DLD1 (cell line): ENCODE results near the gene STRADA.

Experiments used
- in situ Hi-C: cut with HindIII; loops from 2 replicates; pipeline ENCODE4 v1.10.0; 2017; ENCODE audit warnings: low sequenced_read_pairs

The STRADA gene

DNA sequence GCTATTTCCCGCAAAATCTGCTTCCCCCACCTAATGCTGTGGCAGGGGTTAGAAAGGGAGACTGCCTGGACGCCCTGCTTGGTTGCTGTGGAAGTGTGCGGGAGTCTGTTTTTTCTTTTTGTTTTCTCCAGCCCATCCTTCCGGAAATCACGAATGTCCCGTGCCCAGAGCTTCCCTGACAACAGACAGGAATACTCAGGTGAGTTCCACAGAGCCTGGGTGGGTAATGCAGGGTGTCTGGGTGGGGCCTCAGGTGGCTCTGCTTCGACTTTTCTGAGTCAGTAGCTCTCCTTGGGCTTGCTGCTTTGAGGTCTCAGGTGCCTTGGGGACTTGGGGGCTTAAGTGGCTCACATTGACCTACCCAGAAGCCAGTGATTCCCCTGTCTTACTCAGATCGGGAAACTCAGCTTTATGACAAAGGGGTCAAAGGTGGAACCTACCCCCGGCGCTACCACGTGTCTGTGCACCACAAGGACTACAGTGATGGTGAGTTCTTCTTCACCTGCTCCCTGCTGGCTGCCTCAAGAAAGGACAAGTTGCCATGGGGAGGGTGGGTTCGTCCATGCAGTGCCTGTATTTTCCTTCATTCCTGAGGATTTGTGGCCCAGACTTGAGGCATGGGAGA is 53.1 kb downstream of the STRADA start:
- in situ Hi-C loops: no loop called here

DNA sequence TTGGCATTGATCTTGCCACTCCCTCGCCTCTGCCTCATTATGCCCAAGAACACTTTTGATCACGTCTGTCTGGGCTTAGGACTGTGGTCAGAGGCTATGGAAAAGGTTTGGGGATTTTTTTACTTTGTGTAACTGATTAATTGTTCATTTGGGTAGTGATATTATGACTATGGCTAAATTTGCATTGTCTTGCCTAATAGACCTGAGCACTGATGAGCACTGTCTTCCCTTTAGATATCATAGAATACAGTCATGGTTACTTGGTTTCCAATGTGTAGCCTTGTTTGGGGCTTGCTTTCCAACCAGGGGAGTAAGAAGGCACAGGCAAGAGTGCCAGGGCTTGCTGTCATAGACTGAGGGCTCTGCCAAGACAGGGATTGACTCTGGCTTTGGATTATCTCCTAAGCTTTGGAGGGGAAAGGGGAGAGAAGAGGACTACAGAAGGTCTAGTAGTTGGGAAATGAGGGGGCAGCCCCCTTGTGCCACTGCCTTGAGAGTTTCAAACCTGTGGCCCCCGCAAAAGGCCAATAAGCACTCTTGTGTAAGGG is 55.4 kb downstream of the STRADA start:
- in situ Hi-C loops: no loop called here

DNA sequence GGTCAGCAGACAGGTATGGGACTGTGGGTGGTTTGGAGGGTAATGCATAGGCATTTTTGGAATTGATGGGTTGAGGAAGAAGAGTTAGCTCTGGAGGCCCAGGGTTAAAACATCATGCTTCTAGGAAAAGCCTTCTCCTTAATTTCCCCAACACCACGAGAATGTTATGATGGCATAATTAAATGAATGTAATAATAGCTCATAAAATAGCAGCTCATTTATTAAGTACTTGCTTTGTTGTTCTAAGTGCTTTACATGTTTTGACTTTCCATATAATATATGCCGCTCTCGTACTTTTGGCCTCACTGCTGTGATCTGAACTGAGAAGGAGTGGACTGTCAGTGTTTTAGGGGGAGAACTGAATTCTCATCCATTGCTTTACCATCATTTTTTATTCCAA is 56.0 kb downstream of the STRADA start:
- in situ Hi-C loops: no loop called here

DNA sequence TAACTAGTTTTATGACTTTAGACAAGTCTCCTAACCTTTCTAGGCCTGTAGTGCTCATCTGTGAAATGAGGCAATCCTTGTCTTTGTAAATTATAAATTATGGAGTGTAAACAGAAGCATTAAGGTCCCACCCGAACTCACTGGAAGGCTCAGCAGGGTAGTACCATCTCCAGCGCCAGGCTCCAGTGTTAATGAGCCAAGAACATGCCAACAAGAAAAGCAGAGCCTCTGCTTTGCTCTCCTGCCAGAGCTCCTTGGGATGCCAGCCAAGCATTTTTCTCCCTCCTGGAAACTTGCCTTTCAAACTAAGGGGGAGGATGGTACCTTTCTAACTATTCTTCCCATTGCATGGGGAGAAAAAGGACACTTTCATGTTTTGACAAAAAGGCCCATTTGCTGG is 56.6 kb downstream of the STRADA start:
- in situ Hi-C loops: no loop called here

DNA sequence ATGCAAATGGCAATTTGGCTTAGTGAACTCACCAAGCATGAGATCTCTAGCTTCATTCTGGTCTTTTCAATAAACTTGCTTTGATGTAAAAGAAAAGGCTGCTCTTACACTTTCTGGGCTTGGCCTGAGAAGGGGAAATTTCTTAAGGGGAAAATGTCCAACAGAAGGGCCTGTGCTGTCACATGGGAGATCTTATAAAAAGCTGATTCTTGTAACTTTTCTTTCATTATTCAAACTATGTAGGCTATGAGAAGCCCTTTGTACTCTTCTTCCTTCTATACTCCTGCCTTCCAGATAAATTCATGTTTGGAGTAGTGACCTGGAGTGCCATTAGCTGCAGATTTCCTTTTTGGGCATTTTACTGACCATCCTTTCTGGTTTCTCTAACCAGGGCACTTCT is 58.6 kb downstream of the STRADA start:
- in situ Hi-C loops: no loop called here

DNA sequence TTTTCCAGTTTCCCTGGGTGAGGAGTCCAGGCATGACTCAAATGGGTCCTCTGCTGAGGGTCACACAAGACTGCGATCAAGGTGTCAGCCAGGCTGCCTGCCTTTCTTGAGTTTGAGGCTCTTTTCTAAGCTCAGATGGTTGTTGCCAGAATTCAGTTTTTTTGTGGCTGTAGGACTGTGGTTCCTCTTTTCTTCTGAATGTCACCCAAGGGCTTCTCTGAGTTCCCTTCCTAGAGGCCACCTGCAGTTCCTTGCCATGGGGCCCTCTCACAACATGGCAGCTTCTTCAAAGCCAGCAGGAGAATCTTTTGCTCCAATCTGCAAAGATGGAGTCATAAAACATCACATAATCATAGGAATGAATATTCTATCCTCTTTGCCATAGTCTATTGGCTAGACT is 59.2 kb downstream of the STRADA start:
- in situ Hi-C loops: no loop called here

DNA sequence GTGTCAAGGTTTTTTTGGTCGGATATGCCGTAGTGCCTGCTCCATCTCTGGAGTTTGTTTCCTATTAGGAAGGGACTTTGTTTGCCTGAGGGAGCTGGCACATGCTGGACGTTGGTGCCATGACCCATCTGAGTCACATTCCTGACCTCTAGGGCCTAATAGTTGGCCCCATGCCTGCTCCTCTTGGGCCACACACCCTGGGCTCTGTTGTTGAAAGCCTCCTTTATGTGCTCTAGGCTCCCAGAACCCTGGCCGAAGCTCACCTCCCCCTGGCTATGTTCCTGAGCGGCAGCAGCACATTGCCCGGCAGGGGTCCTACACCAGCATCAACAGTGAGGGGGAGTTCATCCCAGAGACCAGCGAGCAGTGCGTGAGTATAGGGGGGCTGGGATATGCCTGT is 60.1 kb downstream of the STRADA start:
- in situ Hi-C loops: no loop called here

DNA sequence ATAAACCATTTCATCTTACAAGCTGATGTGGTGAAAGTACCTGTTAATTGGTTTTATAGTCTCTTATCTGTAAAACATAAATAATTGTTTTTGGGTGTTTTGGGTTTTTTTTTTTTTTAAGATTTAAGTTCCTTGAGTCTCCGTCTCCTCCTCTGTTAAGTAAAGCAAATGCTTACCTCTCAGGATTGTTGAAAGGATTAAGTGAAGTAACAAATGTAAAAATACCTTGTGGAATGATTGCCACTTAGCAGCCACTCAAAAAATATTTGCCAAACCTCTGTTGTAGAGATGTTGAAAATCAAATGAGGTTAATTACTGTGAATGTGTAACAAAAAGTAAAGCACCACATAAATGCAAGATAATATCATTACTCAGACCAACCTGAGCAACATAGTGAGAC is 60.9 kb downstream of the STRADA start:
- in situ Hi-C loops: no loop called here

DNA sequence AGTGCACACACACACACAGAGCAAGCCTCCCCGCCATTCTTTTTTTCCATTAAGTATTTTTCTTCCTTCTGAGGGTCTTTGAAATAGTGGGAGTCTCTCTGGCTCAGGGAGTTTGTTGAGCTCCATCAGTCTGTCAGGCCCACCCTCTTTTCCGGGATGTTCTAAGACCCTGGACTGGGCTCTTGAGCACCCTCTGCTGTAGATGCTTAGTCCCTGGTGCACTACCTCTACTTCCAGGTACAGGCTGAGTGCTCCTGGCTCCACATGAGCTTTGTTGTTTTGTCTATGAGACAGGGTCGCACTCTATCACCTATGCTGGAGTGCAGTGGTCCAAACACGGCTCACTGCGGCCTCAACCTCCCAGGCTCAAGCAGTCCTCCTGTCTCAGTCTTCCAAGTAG is 62.4 kb downstream of the STRADA start:
- in situ Hi-C loops: no loop called here

DNA sequence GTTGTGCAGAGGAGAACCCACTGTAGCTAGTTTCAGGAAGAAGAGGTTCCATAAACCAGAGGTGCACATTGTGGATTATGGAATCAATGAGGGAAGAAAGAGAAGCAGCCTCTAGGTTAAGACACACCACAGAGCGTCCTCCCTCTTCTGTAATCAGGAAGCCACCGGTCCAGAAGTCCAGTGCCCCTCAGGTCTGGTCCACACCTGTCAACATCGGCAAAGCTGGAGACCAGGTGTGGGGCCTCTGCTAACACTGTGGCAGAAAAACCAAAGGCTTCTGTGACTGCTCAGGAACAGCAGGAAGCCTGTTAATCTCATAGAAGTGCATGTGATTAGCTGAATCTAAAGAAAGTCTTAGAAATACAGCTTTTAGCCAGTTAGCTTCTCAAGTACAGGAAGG is 65.0 kb downstream of the STRADA start:
- in situ Hi-C loops: no loop called here

DNA sequence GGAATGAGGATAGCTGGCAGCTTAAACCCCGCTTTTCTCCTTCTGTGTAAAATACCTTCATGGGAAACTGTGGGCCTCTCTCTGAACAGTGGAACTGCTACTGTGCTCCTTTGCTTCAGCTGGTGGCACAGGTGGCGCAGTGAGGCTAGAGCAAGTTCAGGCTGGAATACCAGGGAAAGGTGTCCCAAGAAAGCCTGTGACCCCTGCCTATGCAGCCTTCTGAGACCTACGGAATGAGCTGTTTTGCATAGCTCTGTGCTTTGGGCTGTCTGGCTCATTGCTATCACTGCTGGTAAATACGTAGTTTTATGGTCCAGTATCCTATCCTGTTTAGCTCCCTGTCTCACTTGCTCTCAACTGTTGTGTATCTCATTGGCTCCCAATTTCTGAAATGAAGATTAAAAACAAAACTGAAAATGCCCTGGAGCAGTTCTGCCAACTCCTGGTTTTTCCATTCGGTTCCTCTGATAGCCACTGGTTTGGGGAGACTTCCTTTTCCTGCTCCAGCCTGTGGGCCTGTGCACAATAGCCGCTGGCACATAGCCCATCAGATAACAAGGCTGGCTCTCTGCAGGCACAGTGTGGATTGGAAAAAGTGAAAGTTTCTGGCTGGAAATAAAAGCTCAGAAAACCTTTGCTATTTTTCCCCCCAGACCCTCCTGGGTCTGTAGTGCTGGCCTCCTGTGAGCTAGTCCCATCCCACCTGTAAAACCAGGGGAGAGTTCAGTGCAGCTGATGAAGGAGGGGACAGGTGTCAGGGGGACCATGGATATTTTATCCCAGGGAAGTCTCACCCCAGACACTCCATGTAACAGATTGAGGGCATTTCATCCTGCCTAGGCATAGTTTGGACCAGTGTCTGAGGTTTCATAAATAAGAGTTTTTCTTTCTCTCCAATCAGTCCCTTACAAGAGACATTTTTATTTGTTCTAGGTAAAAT is 65.7 kb downstream of the STRADA start:
- in situ Hi-C loops: no loop called here

DNA sequence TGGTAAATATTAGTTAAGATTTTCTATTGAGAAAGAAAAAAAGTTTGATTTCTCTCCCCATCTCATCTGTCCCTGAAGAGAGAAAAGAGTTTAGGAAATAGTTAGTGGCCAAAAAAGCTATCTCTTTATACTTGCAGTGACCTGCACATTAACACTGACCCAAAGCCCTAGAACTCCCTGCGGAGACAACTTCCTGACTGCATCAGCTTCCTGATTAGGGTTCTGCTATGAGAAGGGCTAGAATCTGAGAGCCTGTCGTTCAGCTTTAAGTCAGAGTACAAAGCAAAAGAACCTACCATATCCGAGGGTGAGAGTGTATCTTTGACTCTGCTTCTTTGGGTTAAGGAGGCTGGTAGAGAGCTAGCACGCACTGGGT is 66.4 kb downstream of the STRADA start:
- in situ Hi-C loops: no loop called here

DNA sequence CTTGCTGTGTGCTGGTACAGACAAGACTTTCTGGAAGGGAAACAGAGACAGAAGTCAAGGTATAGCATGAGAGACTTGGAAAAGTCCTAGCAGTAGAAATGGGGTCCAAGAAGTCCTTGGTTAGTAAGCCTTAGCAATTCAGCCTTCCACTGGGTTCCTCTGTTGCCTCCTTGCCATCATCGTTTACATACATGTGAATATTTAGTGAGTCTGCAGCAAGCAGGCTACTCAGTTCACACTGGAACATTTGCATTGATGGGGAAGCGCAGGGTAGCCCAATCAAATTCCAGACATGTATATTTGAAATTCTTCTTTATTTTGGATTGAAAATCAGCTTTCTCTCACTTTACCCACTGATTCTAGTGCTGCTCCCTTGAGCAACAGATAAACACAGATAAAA is 68.7 kb downstream of the STRADA start:
- in situ Hi-C loops: no loop called here

DNA sequence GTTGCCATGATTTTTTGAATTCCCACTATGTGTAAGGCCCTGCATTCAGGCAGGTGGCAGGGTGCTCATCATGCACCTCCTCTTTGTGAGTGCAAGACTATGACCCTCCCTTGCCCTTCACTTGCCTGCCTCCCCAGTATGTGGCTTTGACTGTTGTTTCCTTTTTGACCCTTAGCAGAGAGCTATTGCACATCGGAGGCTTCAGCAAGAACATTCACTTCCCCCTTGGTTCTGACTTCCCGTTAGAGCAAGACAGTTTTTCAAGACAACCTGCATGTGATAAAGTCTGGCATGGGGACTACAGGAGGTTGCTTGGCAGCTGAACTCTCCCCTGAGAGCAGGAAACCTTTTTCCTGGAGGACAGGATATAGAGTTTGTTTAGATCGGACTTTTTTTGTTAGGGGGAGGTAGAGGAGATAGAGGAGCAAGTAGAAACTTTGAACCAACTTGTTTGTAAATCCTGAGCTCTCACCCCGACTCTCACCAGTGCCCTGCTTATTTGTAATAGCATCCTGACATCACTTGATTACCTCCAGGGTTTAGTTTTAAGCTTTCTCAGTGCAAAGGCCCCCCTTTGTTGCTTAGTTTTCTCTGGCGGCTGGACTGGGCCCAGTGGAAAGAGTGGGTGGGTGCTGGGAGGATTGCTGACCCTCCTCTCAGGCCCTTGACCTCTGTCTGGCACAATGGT is 75.9 kb downstream of the STRADA start:
- in situ Hi-C loops: no loop called here

DNA sequence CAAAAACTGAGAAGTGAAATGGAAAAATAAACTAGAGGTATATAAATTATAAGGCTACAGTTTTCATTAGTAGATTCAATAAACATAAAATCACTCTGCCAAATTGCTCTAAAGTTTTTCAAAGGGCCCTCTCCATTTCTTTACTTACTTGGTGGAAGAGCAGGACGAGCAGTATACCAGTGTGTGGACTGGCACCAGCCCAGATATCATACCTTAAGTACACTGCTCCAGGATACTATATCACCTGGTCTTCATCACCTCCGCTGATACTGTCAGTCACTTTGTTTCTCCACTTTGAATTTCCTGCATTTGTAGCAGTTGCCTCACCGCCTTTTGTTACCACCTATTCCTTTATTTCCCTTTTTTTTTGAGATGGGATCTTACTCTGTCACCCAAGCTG is 81.7 kb downstream of the STRADA start:
- in situ Hi-C loops: no loop called here

DNA sequence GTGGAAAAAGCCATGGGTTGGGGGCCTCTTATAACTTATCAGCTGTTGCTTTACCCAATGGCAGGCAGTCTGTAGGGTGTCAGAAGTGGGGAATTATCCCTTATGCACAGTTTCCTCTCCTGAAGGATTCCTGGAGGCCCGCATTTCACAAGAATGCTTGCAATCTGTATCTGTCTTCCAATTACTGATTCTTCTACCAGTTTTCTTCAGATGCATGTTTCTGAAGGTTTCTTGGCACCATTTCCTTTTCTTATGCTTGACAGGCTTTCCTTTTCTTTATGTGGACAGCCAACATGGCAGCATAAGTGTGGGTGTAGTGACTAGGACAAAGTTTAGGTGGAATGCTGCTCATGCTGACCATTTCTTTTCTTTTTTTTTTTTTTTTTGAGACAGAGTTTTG is 83.2 kb downstream of the STRADA start:
- in situ Hi-C loops: no loop called here

DNA sequence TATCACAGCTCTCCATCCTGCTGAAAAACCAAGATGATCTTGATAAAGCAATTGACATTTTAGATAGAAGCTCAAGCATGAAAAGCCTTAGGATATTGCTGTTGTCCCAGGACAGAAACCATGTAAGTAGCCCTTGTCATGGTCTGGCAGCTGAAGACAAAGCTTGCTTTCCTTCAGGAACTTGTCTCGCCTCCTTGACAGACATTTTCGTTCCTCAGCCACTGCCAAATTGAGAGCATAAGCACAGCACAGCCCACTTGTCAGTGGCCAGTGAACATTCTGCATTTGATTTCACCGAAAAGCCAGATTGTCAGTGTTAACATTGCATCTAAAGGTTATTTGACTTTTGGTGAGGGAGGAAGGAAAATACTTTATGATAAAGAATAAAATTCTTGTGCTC is 83.8 kb downstream of the STRADA start:
- in situ Hi-C loops: no loop called here

DNA sequence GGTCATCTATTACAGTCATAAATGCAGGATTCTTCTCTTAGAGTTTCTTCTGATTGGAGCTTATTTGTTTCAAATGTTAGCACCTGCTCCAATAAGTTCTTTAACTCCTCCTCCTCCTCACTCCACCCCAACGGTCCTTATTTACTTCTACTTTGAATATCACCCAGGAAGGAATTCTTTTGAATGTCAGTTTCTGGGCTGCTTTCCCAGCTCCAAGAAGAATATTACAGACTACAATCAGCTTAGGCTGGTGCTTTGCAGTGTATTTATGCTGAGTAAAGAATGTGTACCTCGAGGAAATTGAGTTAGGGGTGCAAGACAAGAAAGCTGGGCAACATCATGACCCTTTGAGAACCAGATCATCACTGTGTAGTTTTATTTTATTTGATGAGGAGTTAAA is 88.5 kb downstream of the STRADA start:
- in situ Hi-C loops: no loop called here
